Measurements from ENCODE around the gene NELFB.

DNA sequence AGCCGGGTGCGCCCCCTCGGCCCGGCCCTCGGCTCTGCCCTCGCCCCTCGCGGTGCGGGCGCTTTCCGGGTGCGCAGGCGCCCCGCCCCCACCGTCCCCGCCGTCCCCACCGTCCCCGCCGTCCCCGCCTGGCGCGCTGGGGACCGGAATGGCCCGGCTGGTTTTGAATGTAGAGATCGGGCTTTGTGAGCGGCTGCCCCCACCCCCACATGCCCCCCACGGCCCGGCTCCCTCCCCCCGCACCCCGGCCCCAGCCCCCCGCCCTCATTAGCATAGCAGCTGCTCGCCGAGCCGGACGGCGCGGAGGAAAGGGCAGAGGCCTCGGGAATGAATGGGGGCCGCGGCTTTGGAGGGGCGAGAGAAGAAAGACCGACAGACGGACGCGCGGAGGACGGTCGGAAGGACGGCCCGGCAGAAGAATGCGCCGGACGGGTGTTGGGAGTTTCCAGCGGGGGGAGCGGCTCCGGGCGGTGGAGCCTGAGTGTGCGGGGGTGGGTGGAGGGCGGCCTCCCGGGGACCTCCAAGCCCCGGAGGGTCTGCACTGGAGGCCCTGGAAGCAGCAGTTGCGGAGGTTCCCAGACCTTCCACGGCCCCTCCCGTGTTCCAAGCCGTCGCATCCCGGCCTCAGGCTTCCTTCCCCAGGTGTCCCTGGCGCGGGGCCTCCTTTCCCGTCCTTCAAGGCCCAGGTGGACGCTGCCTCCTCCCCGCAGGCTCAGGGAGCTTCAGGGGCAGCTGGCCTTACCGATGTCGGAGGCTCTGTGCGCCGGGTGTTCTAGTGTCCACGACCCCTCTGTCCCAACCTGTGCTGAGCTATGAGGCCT is 40.9 kb downstream of the NELFB start:
- TF ChIP-seq POLR2A (IDR thresholded peaks at IDR 0.05) (no peak), CTCF (IDR thresholded peaks at IDR 0.05) (no peak)
